A549 treated with DMSO at 1 μM for 4 hours (cell line): ENCODE results near the gene PPAN. TPM values are rescaled to one million over a fixed set of nuclear protein-coding genes. Genes with fewer than 3 reads are reported as not detected.

Source experiments
- total RNA-seq: library from RNA; stranded (reverse); fragments of 200-300 nt; extraction: Qiagen RNA extraction; gene quantifications from 5 replicates; pipeline ENCODE4 v1.2.3, GENCODE V29; 2022; ENCODE audit warnings: low read depth

Gene PPAN, protein sequence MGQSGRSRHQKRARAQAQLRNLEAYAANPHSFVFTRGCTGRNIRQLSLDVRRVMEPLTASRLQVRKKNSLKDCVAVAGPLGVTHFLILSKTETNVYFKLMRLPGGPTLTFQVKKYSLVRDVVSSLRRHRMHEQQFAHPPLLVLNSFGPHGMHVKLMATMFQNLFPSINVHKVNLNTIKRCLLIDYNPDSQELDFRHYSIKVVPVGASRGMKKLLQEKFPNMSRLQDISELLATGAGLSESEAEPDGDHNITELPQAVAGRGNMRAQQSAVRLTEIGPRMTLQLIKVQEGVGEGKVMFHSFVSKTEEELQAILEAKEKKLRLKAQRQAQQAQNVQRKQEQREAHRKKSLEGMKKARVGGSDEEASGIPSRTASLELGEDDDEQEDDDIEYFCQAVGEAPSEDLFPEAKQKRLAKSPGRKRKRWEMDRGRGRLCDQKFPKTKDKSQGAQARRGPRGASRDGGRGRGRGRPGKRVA
- total RNA-seq = 46.3 to 65.6 TPM (median 52.4 TPM) in 5 replicates

DNA sequence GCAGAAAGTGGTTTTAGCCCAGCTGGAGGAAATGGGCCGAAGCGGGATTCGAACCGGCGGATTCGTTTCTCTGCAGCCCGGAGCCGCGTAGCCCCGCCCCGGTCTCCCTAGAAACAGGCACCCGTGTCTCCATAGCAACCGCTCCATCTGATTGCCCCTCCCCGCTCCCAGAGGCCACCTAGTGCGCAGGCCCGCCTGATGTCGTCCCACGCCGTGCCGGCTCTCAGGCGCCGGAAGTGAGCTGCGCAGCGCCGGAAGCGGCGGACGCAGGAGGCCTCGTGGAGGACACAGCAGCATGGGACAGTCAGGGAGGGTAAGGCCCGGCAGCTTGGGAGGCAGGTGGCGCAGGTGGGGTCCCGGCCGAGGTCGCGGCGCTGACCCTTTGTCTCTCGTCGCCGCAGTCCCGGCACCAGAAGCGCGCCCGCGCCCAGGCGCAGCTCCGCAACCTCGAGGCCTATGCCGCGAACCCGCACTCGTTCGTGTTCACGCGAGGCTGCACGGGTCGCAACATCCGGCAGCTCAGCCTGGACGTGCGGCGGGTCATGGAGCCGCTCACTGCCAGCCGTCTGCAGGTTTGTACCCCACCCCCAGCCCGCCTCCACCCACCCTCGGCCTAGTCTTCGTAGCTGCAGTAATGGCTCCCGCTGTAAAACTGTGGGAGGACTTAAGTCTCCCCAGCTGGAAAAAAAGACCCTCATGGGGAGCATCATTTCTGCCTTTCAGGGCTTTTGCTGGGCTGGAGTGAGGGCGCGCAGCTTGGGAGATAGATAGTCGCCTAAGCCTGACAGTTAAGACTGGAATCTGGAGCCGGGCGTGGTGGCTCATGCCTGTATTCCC, at the start of gene PPAN:
TSS of gene PPAN (plus strand) at position 263 of the 837 bp plus-strand sequence. CDS start at position 296, 33 bp downstream.

DNA sequence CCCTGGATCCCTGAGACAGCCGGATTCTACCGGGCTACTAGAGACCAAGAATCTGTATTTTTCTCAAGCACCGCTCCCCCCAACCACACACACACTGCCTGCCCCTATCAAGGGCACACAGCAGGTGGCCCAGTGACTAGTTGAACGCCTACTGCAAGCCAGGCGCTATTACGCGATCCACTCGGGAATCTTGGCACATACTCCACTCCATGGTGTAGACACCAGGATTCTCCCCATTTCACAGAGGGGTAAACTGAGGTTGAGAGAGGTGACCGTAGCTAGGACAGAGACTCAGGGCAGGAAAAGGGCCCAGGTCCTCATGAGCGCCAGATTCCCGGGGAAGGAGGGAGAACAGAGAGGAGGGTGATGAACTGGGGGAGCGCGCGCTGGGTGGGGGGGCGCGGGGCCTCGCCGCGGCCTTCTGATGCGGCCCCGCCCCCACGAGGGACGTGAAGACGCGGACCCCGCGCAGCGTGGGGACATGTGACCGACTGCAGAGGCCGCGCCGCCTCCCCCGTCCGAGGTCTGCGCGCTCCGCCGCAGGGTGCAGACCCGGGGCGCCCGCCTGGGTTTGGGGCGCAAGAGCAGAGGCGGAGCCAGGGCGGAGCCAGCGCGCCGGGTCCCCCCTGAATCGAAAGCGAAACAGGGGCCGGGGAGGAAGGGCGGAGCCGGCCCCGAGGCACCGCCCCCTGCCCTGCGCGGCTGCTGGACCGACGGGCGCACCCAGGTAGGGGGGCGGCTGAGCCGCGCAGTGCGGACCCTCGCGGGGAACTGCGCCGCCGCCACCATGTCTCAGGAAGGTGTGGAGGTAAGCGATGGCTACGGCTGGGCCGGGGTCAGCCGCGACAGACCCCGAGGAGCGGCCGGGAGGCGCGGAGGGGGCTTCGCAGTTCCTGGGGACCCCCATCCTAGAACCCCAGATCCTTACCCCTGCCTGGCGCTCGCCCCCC, 20.2 kb upstream of the PPAN start, which contains the start of gene SHFL:
TSS of gene SHFL (plus strand) at position 677 of the 950 bp plus-strand sequence. CDS start at position 788, 111 bp downstream.

DNA sequence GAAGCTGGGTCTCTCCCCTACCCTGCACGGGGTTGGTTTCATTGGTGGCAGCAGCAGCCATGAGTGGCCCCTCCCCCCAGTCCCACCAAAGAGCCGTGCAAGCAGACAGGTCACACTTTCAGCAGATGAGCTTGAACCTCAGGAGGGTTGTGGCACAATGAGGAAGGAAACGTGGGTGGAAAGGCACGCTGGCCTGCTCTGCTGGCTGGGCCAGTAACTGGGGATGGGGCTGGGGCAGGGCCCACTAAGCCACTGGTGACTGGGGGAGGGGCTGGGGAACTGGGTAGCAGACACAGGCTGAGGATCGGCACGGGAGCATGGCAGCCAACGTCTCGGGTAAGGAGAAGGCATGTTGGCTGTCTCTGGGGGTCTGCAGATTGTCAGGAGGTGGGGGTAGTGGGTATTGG, 5.2 kb downstream of the PPAN start, which contains the start of gene P2RY11:
TSS of gene P2RY11 (plus strand) at position 289 of the 407 bp plus-strand sequence. CDS start at position 318, 29 bp downstream.

Other genes with a start within 250 kb of the PPAN start
- 10.3 to 13.4 TPM (median 12.6 TPM) in 5 replicates for gene OLFM2, start 169.8 kb upstream of the PPAN start, total RNA-seq
- 4.1 to 5.4 TPM (median 4.2 TPM) in 5 replicates for gene COL5A3, start 95.9 kb upstream of the PPAN start, total RNA-seq
- gene RDH8, start 92.9 kb upstream of the PPAN start, total RNA-seq = 0.26 to 0.63 TPM (median 0.44 TPM) in 5 replicates
- gene SHFL, start 20.0 kb upstream of the PPAN start, total RNA-seq = 7.2 to 8.4 TPM (median 8.2 TPM) in 5 replicates
- gene ANGPTL6, start 3.7 kb upstream of the PPAN start, total RNA-seq = 0.05 to 0.13 TPM (median 0.10 TPM) in 3 of 5 replicates, not detected in the others
- 7.0 to 12.1 TPM (median 7.4 TPM) in 5 replicates for gene P2RY11, start 5.3 kb downstream of the PPAN start, total RNA-seq
- 150 to 181 TPM (median 162 TPM) in 5 replicates for gene EIF3G, start 13.5 kb downstream of the PPAN start, total RNA-seq
- 54.7 to 71.6 TPM (median 67.8 TPM) in 5 replicates for gene DNMT1, start 88.6 kb downstream of the PPAN start, total RNA-seq
- 1.1 to 1.6 TPM (median 1.2 TPM) in 5 replicates for gene S1PR2, start 125.0 kb downstream of the PPAN start, total RNA-seq
- 61.4 to 79.0 TPM (median 69.4 TPM) in 5 replicates for gene MRPL4, start 145.9 kb downstream of the PPAN start, total RNA-seq
- gene ICAM1, start 164.8 kb downstream of the PPAN start, total RNA-seq = 3.9 to 7.0 TPM (median 5.1 TPM) in 5 replicates
- 0.09 to 0.17 TPM (median 0.11 TPM) in 4 of 5 replicates, not detected in the other for gene ICAM4, start 180.6 kb downstream of the PPAN start, total RNA-seq
- 0.57 to 1.2 TPM (median 0.65 TPM) in 5 replicates for gene ICAM5, start 183.6 kb downstream of the PPAN start, total RNA-seq
- 0.87 to 3.6 TPM (median 1.7 TPM) in 5 replicates for gene ZGLP1, start 203.5 kb downstream of the PPAN start, total RNA-seq
- 21.5 to 37.1 TPM (median 29.8 TPM) in 5 replicates for gene FDX2, start 209.7 kb downstream of the PPAN start, total RNA-seq
- 21.6 to 34.4 TPM (median 30.0 TPM) in 5 replicates for gene RAVER1, start 227.2 kb downstream of the PPAN start, total RNA-seq
- gene ICAM3, start 233.3 kb downstream of the PPAN start, total RNA-seq = 5.6 to 10.2 TPM (median 8.8 TPM) in 5 replicates